Measurements from ENCODE around the gene MOCS1.

MOCS1 gene

GRCh38 chr6:39951191-39951590, 16.9 kb upstream of the MOCS1 start:
- H2BK5ac ChIP-seq (ENCODE audit: low read depth, low read length, poor library complexity): no peak overlapping the region
- H3K27ac ChIP-seq (ENCODE audit: low read depth, low read length): no peak overlapping the region
- no peak overlapping the region for H3K23ac ChIP-seq (ENCODE audit: low read length)
- H2AK5ac ChIP-seq (ENCODE audit: low read length): no peak overlapping the region
- H3K27me3 ChIP-seq (ENCODE audit: insufficient read depth, low read length): no peaks in the 10 kb centered on the region
- no peaks in the 10 kb centered on the region for H3K9me3 ChIP-seq (ENCODE audit: insufficient read depth, low read depth, low read length)
- no CpG with 5 or more reads among the region's 5 CpGs for WGBS (ENCODE audit: extremely low coverage, insufficient coverage, insufficient read length)
- H2BK120ac ChIP-seq (ENCODE audit: insufficient read depth, low read length, poor library complexity): no peak overlapping the region
- DNase-seq: no peak
- no peak overlapping the region for H4K12ac ChIP-seq (ENCODE audit: low read depth, low read length)
- no peak overlapping the region for H2BK12ac ChIP-seq (ENCODE audit: low read length)
- H4K8ac ChIP-seq (ENCODE audit: low read depth, low read length): no peak overlapping the region
- no peak overlapping the region for H4K91ac ChIP-seq (ENCODE audit: low read depth, low read length)
- H3K4ac ChIP-seq (ENCODE audit: low read depth, low read length): no peak overlapping the region
- no peak overlapping the region for H3K9ac ChIP-seq (ENCODE audit: low read length)
- no peak overlapping the region for H3K4me3 ChIP-seq (ENCODE audit: low read depth, low read length)
- no peak overlapping the region for H2AFZ ChIP-seq (ENCODE audit: insufficient read depth, low read length, poor library complexity)
- no peak overlapping the region for H3K14ac ChIP-seq (ENCODE audit: low read length)
- no peak overlapping the region for H3K18ac ChIP-seq (ENCODE audit: low read length)
- H3K4me2 ChIP-seq (ENCODE audit: low read length): no peak overlapping the region
- H3K4me1 ChIP-seq (ENCODE audit: control insufficient read depth in 1 of 2, insufficient read depth in 2 of 2, low read length in 2 of 2): peaks cover 2 to 6% of the 10 kb centered on the region in 2 experiments
- H3K36me3 ChIP-seq (ENCODE audit: control insufficient read depth in 1 of 2, insufficient read depth in 2 of 2, low read length in 2 of 2): no peaks in the 10 kb centered on the region
- H3K79me1 ChIP-seq (ENCODE audit: low read length): no peaks in the 10 kb centered on the region
- H3K79me2 ChIP-seq (ENCODE audit: control insufficient read depth, insufficient read depth, low read length, poor library complexity): no peaks in the 10 kb centered on the region

- DNase-seq: no peak
- Histone ChIP-seq H3K79me1 (ENCODE audit: low read length) (no peaks in the 10 kb centered on the region), H3K4me2 (ENCODE audit: low read length) (no peak overlapping the region), H3K4me1 (ENCODE audit: control insufficient read depth in 1 of 2, insufficient read depth in 2 of 2, low read length in 2 of 2) (peaks cover 2 to 6% of the 10 kb centered on the region in 2 experiments), H2AK5ac (ENCODE audit: low read length) (no peak overlapping the region), H4K91ac (ENCODE audit: low read depth, low read length) (no peak overlapping the region), H2BK120ac (ENCODE audit: insufficient read depth, low read length, poor library complexity) (no peak overlapping the region), H2BK12ac (ENCODE audit: low read length) (no peak overlapping the region), H3K23ac (ENCODE audit: low read length) (no peak overlapping the region), H3K9ac (ENCODE audit: low read length) (no peak overlapping the region), H3K27ac (ENCODE audit: low read depth, low read length) (no peak overlapping the region), H3K14ac (ENCODE audit: low read length) (no peak overlapping the region), H2AFZ (ENCODE audit: insufficient read depth, low read length, poor library complexity) (no peak overlapping the region), H3K36me3 (ENCODE audit: control insufficient read depth in 1 of 2, insufficient read depth in 2 of 2, low read length in 2 of 2) (no peaks in the 10 kb centered on the region), H3K4me3 (ENCODE audit: low read depth, low read length) (no peak overlapping the region), H3K79me2 (ENCODE audit: control insufficient read depth, insufficient read depth, low read length, poor library complexity) (no peaks in the 10 kb centered on the region), H3K18ac (ENCODE audit: low read length) (no peak overlapping the region), H3K27me3 (ENCODE audit: insufficient read depth, low read length) (no peaks in the 10 kb centered on the region), H3K4ac (ENCODE audit: low read depth, low read length) (no peak overlapping the region), H3K9me3 (ENCODE audit: insufficient read depth, low read depth, low read length) (no peaks in the 10 kb centered on the region), H4K8ac (ENCODE audit: low read depth, low read length) (no peak overlapping the region), H2BK5ac (ENCODE audit: low read depth, low read length, poor library complexity) (no peak overlapping the region), H4K12ac (ENCODE audit: low read depth, low read length) (no peak overlapping the region)
Observed at GRCh38 chr6:39950125-39950720, 16.0 kb upstream of the MOCS1 start.

DNA sequence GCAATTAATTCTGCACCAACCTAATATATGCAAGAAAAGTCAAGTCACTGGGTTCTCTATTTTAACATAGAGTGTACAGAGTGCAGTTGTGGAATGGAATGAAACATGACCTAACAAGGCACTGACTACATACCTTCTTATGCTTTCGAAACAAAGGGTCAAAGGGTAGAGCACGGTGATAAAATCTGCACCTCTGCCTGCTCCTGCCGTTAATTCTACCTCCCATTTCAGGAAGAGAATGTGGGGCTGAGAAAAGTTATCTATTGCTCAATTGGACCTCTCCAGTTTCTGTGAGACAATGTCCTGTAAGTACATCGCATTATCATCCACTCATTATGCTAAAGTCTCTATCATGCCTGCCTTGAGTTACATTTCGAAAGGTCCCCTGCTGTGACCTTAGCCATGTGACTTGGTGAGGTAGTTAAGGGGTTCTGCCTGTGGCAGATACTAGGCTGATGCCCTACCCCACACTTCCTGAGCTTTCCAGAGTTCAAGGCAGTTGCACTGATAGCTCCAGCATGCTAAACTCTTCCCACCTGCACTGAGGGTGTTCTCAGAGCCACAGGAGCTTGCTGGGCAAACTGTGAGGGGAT, 14.0 kb upstream of the MOCS1 start:
- Histone ChIP-seq H3K23ac (ENCODE audit: low read length) (no peak overlapping the region), H3K4me3 (ENCODE audit: low read depth, low read length) (no peak overlapping the region), H3K9me3 (ENCODE audit: insufficient read depth, low read depth, low read length) (no peaks in the 10 kb centered on the region), H3K27me3 (ENCODE audit: insufficient read depth, low read length) (no peaks in the 10 kb centered on the region), H3K9ac (ENCODE audit: low read length) (no peak overlapping the region), H3K4ac (ENCODE audit: low read depth, low read length) (no peak overlapping the region), H3K4me1 (ENCODE audit: control insufficient read depth in 1 of 2, insufficient read depth in 2 of 2, low read length in 2 of 2) (peaks cover 2 to 6% of the 10 kb centered on the region in 2 experiments), H4K91ac (ENCODE audit: low read depth, low read length) (no peak overlapping the region), H4K8ac (ENCODE audit: low read depth, low read length) (no peak overlapping the region), H2AK5ac (ENCODE audit: low read length) (no peak overlapping the region), H4K12ac (ENCODE audit: low read depth, low read length) (no peak overlapping the region), H3K36me3 (ENCODE audit: control insufficient read depth in 1 of 2, insufficient read depth in 2 of 2, low read length in 2 of 2) (no peaks in the 10 kb centered on the region), H2BK12ac (ENCODE audit: low read length) (no peak overlapping the region), H3K18ac (ENCODE audit: low read length) (no peak overlapping the region), H3K79me1 (ENCODE audit: low read length) (no peaks in the 10 kb centered on the region), H3K14ac (ENCODE audit: low read length) (no peak overlapping the region), H2BK120ac (ENCODE audit: insufficient read depth, low read length, poor library complexity) (no peak overlapping the region), H3K27ac (ENCODE audit: low read depth, low read length) (no peak overlapping the region), H3K79me2 (ENCODE audit: control insufficient read depth, insufficient read depth, low read length, poor library complexity) (no peaks in the 10 kb centered on the region), H2AFZ (ENCODE audit: insufficient read depth, low read length, poor library complexity) (no peak overlapping the region), H3K4me2 (ENCODE audit: low read length) (no peak overlapping the region), H2BK5ac (ENCODE audit: low read depth, low read length, poor library complexity) (no peak overlapping the region)
- DNase-seq: peak; percentile 49 to 74
- WGBS (ENCODE audit: extremely low coverage, insufficient coverage, insufficient read length): no CpG with 5 or more reads among the region's 5 CpGs

- WGBS (ENCODE audit: extremely low coverage, insufficient coverage, insufficient read length): no CpG with 5 or more reads among the region's 5 CpGs
- Histone ChIP-seq H3K27me3 (ENCODE audit: insufficient read depth, low read length) (no peaks in the 10 kb centered on the region), H3K23ac (ENCODE audit: low read length) (no peak overlapping the region), H2BK120ac (ENCODE audit: insufficient read depth, low read length, poor library complexity) (no peak overlapping the region), H3K4me1 (ENCODE audit: control insufficient read depth in 1 of 2, insufficient read depth in 2 of 2, low read length in 2 of 2) (peaks cover 2 to 6% of the 10 kb centered on the region in 2 experiments), H4K12ac (ENCODE audit: low read depth, low read length) (no peak overlapping the region), H2AFZ (ENCODE audit: insufficient read depth, low read length, poor library complexity) (no peak overlapping the region), H2AK5ac (ENCODE audit: low read length) (no peak overlapping the region), H3K4me3 (ENCODE audit: low read depth, low read length) (no peak overlapping the region), H3K36me3 (ENCODE audit: control insufficient read depth in 1 of 2, insufficient read depth in 2 of 2, low read length in 2 of 2) (no peaks in the 10 kb centered on the region), H2BK5ac (ENCODE audit: low read depth, low read length, poor library complexity) (no peak overlapping the region), H3K4me2 (ENCODE audit: low read length) (no peak overlapping the region), H3K27ac (ENCODE audit: low read depth, low read length) (no peak overlapping the region), H4K91ac (ENCODE audit: low read depth, low read length) (no peak overlapping the region), H4K8ac (ENCODE audit: low read depth, low read length) (no peak overlapping the region), H2BK12ac (ENCODE audit: low read length) (no peak overlapping the region), H3K79me2 (ENCODE audit: control insufficient read depth, insufficient read depth, low read length, poor library complexity) (no peaks in the 10 kb centered on the region), H3K9me3 (ENCODE audit: insufficient read depth, low read depth, low read length) (no peaks in the 10 kb centered on the region), H3K79me1 (ENCODE audit: low read length) (no peaks in the 10 kb centered on the region), H3K9ac (ENCODE audit: low read length) (no peak overlapping the region), H3K4ac (ENCODE audit: low read depth, low read length) (no peak overlapping the region), H3K18ac (ENCODE audit: low read length) (no peak overlapping the region), H3K14ac (ENCODE audit: low read length) (no peak overlapping the region)
- peak; percentile 21 to 59 for DNase-seq
Observed at GRCh38 chr6:39947611-39948068, 13.4 kb upstream of the MOCS1 start.

All from trophoblast cell (in vitro differentiated cells and primary cell).